HL-60 (cell line): Measurements from ENCODE around the gene RTP2.

Experiments
- CTCF ChIP-seq: IDR thresholded peaks from one replicate; pipeline ENCODE4 v1.5.1; 2011; ENCODE audit warnings: low read length, control low read depth, inconsistent platforms; ENCODE audit not compliant: insufficient read depth
- GABPA ChIP-seq: IDR thresholded peaks from 2 replicates; pipeline ENCODE4 v1.6.1; 2012; ENCODE audit warnings: low read depth
- POLR2AphosphoS5 ChIP-seq: IDR thresholded peaks from 2 replicates; pipeline ENCODE4 v1.6.1; 2012; ENCODE audit warnings: low read depth
- REST ChIP-seq: IDR thresholded peaks from 2 replicates; pipeline ENCODE4 v1.6.1; 2012; ENCODE audit warnings: low read depth; ENCODE audit not compliant: insufficient replicate concordance
- SPI1 ChIP-seq: IDR thresholded peaks from 2 replicates; pipeline ENCODE4 v1.6.1; 2012; ENCODE audit warnings: low read depth, mild to moderate bottlenecking, borderline replicate concordance

DNA sequence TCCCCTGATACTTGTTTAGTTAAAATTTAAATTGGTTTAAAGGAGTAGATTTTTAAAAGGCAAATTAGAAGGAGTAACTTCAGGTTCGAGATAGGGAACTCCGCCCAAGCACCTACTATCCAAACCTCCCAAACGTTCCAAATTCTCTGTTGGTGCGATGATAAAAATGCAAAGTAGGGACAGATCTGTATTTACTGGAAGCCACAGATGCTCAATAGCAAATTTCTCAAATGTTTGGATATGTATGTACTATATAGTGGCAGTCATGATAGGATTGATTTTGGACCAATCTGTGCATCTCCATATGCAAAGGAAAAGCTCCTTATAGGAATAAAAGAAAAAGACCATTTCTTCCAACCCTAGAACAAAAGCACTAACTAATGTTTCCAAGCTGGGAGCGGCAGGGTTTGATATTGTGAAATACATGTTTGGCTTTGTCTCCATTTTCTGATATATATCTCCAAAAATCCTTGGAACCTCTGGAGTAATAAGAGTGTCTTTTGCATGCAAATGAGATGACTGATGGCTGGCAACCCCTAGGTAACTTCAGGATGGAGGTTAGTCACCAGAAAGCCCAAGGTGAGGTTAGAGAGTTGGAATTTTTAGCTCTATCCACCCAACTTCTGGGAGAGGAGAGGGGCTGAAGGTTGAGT lies 15.6 kb downstream of the RTP2 start:
- no peak for TF ChIP-seq CTCF
- TF ChIP-seq POLR2AphosphoS5: no peak
- no peak for TF ChIP-seq REST
- no peak for TF ChIP-seq SPI1
- TF ChIP-seq GABPA: no peak
